PC-3 (cell line): ENCODE measurements around the gene HERC2.

Experiments
- CTCF ChIP-seq: fragments of 300-600 bp; sonication (generic); conservative IDR thresholded peaks from 2 replicates; pipeline ENCODE4 v1.5.1; 2017; ENCODE audit warnings: antibody characterized with exemption, low read depth, mild to moderate bottlenecking, low read length
- EZH2 ChIP-seq: fragments of 300-600 bp; sonication (generic); IDR thresholded peaks from one replicate; pipeline ENCODE4 v1.6.1; 2017; ENCODE audit warnings: antibody characterized with exemption, mild to moderate bottlenecking, low read length; ENCODE audit not compliant: unreplicated experiment
- EZH2phosphoT487 ChIP-seq: fragments of 300-600 bp; sonication (generic); IDR thresholded peaks from 2 replicates; pipeline ENCODE4 v1.6.1; 2018; ENCODE audit warnings: mild to moderate bottlenecking, antibody characterized with exemption, low read length, borderline replicate concordance

- no peak for TF ChIP-seq EZH2phosphoT487
- TF ChIP-seq CTCF = no peak
- no peak for TF ChIP-seq EZH2
These were observed 216.7 kb downstream of the HERC2 start for GRCh38 chr15:28105224-28105791.
